Liver (tissue), 9 donors: ENCODE measurements around the gene GPX7. TPM values are rescaled to one million over a fixed set of nuclear protein-coding genes. Genes with fewer than 3 reads are reported as not detected.

Experiments used
- DNase-seq: peaks from one replicate; pipeline ENCODE4 v3.0.0-alpha.2; 2017; ENCODE audit warnings: low spot score
- H3K27ac ChIP-seq, 2 donors: one replicate each; pipeline ENCODE4 v1.7.0; 2013; ENCODE audit warnings: inconsistent platforms in 2 of 2, low read length in 2 of 2, control low read depth in 1 of 2, low read depth in 1 of 2, mild to moderate bottlenecking in 1 of 2
- H3K27me3 ChIP-seq, 4 donors: one replicate each; pipeline versions ENCODE4 v1.6.1 to v1.7.0; 2013; ENCODE audit warnings: low read length in 3 of 4, inconsistent platforms in 1 of 4, mild to moderate bottlenecking in 1 of 4, moderate library complexity in 1 of 4; ENCODE audit not compliant: control insufficient read depth in 4 of 4, insufficient read depth in 4 of 4
- H3K36me3 ChIP-seq, 4 donors: one replicate each; pipeline versions ENCODE4 v1.6.1 to v1.7.0; 2013; ENCODE audit warnings: low read length in 3 of 4, mild to moderate bottlenecking in 3 of 4, low read depth in 1 of 4, moderate library complexity in 1 of 4; ENCODE audit not compliant: control insufficient read depth in 4 of 4, insufficient read depth in 3 of 4
- H3K4me1 ChIP-seq, 4 donors: one replicate each; pipeline versions ENCODE4 v1.6.1 to v1.7.0; 2013; ENCODE audit warnings: low read length in 3 of 4, mild to moderate bottlenecking in 3 of 4, moderate library complexity in 1 of 4; ENCODE audit not compliant: control insufficient read depth in 4 of 4, insufficient read depth in 4 of 4
- H3K4me3 ChIP-seq, 3 donors: one replicate each; pipeline versions ENCODE4 v1.6.1 to v1.7.0; 2013; ENCODE audit warnings: low read length in 3 of 3, control low read depth in 1 of 3, low read depth in 1 of 3, mild to moderate bottlenecking in 1 of 3
- H3K9ac ChIP-seq, 2 donors: one replicate each; pipeline ENCODE4 v1.7.0; 2013; ENCODE audit warnings: low read length in 2 of 2, mild to moderate bottlenecking in 2 of 2, moderate library complexity in 2 of 2, control low read depth in 1 of 2, low read depth in 1 of 2
- H3K9me3 ChIP-seq, 4 donors: one replicate each; pipeline versions ENCODE4 v1.6.1 to v1.7.0; 2013; ENCODE audit warnings: low read length in 3 of 4; ENCODE audit not compliant: control insufficient read depth in 4 of 4
- EGR1 ChIP-seq, 2 donors: IDR thresholded peaks; 2 replicates each; pipeline ENCODE4 v1.6.1; 2016 to 2018; ENCODE audit warnings: antibody characterized with exemption in 2 of 2, low read depth in 2 of 2
- FOXA2 ChIP-seq: IDR thresholded peaks from 2 replicates; pipeline ENCODE4 v1.6.1; 2016; ENCODE audit warnings: antibody characterized with exemption
- GABPA ChIP-seq, 2 donors: IDR thresholded peaks in 1 of 2; conservative IDR thresholded peaks in 1 of 2; 2 replicates each; pipeline ENCODE4 v1.6.1; 2016; ENCODE audit warnings: antibody characterized with exemption in 2 of 2, mild to moderate bottlenecking in 1 of 2, moderate library complexity in 1 of 2
- HNF4G ChIP-seq: IDR thresholded peaks from 2 replicates; pipeline ENCODE4 v1.6.1; 2016; ENCODE audit warnings: antibody characterized with exemption
- MAX ChIP-seq: IDR thresholded peaks from 2 replicates; pipeline ENCODE4 v1.6.1; 2016; ENCODE audit warnings: antibody characterized with exemption
- NR2F2 ChIP-seq: IDR thresholded peaks from 2 replicates; pipeline ENCODE4 v1.6.1; 2016; ENCODE audit warnings: antibody characterized with exemption
- REST ChIP-seq: IDR thresholded peaks from 2 replicates; pipeline ENCODE4 v1.6.1; 2016; ENCODE audit warnings: antibody characterized with exemption, mild to moderate bottlenecking
- RXRA ChIP-seq, 2 donors: IDR thresholded peaks; 2 replicates each; pipeline ENCODE4 v1.6.1; 2017 to 2018; ENCODE audit warnings: antibody characterized with exemption in 2 of 2, mild to moderate bottlenecking in 1 of 2
- SP1 ChIP-seq: IDR thresholded peaks from 2 replicates; pipeline ENCODE4 v1.6.1; 2018; ENCODE audit warnings: antibody characterized with exemption, mild to moderate bottlenecking
- TAF1 ChIP-seq: conservative IDR thresholded peaks from 2 replicates; pipeline ENCODE4 v1.6.1; 2016; ENCODE audit warnings: antibody characterized with exemption, mild to moderate bottlenecking
- YY1 ChIP-seq: IDR thresholded peaks from 2 replicates; pipeline ENCODE4 v1.6.1; 2016; ENCODE audit warnings: antibody characterized with exemption, mild to moderate bottlenecking
- ZBTB33 ChIP-seq: IDR thresholded peaks from 2 replicates; pipeline ENCODE4 v1.6.1; 2016; ENCODE audit warnings: antibody characterized with exemption
- WGBS: extraction: QIAGEN DNeasy Blood & Tissue Kit; methylation state at CpG from one replicate; pipeline ENCODE4 v1.1.7; 2013; 5-methylcytosine and 5-hydroxymethylcytosine counted together
- polyA plus RNA-seq, 2 donors: library from polyadenylated mRNA; stranded (reverse) in 1 of 2; unstranded in 1 of 2; fragments of 200-250 nt in 1 of 2; fragments of >200 nt in 1 of 2; fragmentation: Nextera tagmentation in 1 of 2; extraction: Ambion mirVana in 1 of 2; gene quantifications; one replicate each; pipeline versions ENCODE4 v1.2.1 to v1.2.3, GENCODE V29; 2013 to 2015
- total RNA-seq, 2 donors: library from RNA; depleted of rRNA; stranded (reverse); fragments of >200 nt; gene quantifications; one replicate each; pipeline ENCODE4 v1.2.3, GENCODE V29; 2014
- donor health status: healthy.
- donor health status: healthy.
- donor health status: healthy.
- donor health status: healthy.
- donor health status: healthy.

Gene GPX7
- total and polyA plus RNA-seq, 4 donors, result 3.9 to 33.0 (median 5.8) TPM

GRCh38 chr1:52623812-52624211, 21.6 kb downstream of the GPX7 start:
- Histone ChIP-seq H3K9ac (no peak overlapping the region), H3K27me3 (no peaks in the 10 kb centered on the region), H3K4me3 (no peak overlapping the region), H3K27ac (no peak overlapping the region), H3K4me1 (no peaks in the 10 kb centered on the region), H3K9me3 (peaks cover 0 to 5% (median 3%) of the 10 kb centered on the region in 4 donors), H3K36me3 (no peaks in the 10 kb centered on the region)
- no peak for TF ChIP-seq RXRA (IDR thresholded peaks at IDR 0.05)
- TF ChIP-seq FOXA2, result no peak
- no peak for TF ChIP-seq TAF1
- no peak for TF ChIP-seq MAX
- 93% methylated on average over 3 of the region's 3 CpGs for WGBS
- no peak for DNase-seq

- no peak for DNase-seq
- Histone ChIP-seq H3K9ac (no peak overlapping the region), H3K9me3 (peaks cover 0 to 3% (median 1%) of the 10 kb centered on the region in 4 donors), H3K27me3 (no peaks in the 10 kb centered on the region), H3K4me3 (no peak overlapping the region), H3K27ac (no peak overlapping the region), H3K36me3 (no peaks in the 10 kb centered on the region), H3K4me1 (no peaks in the 10 kb centered on the region)
- TF ChIP-seq YY1 (no peak), HNF4G (no peak), ZBTB33 (no peak)
- 90% methylated on average over 2 of the region's 2 CpGs for WGBS
Measured at GRCh38 chr1:52627028-52627427, 24.9 kb downstream of the GPX7 start.

DNA sequence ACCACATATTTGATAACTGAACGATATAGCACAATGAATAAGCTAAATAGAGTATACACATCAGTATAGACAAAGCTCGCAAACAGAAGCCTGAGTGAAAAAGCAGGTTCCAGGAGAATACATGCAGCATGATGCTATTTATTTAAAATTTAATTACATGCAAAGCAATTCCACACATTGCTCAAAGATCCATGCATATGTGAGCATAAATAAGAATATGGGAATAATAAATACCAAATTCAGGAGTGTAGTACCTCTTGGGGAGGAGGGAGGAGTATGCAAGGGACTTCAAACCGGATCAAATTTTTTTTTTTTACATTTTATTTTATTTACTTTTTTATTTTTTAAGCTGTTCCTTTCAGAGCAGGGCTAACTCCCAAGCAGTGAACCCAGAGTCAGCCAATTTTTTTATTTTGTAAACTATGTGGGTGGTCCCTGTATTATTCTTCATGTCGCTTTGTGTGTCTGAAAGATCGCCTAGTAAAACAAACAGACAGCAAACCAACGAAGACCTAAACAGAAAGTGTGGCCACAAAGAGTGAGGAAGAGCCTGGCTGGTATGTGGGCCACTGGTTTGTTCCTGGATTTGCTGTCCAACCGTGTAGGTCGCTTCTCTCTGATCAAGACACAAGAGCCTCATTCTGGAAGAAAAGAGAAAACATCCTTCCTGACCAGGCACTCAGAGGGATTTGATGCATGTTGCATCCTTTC, 26.6 kb downstream of the GPX7 start:
- no peak for TF ChIP-seq RXRA (IDR thresholded peaks at IDR 0.05)
- no peak for TF ChIP-seq HNF4G
- no peak for TF ChIP-seq FOXA2
- no peak for DNase-seq
- peaks cover 0 to 4% (median 0%) of the 10 kb centered on the region in 4 donors for H3K27me3 ChIP-seq
- WGBS, result 80% methylated on average over 8 of the region's 8 CpGs
- H3K4me1 ChIP-seq, result peaks cover 0 to 5% (median 2%) of the 10 kb centered on the region in 4 donors
- H3K27ac ChIP-seq, result no peak overlapping the region
- H3K9me3 ChIP-seq, result no peaks in the 10 kb centered on the region
- no peak overlapping the region for H3K4me3 ChIP-seq
- H3K36me3 ChIP-seq, result no peaks in the 10 kb centered on the region
- H3K9ac ChIP-seq, result no peak overlapping the region

GRCh38 chr1:52629325-52629643, 27.1 kb downstream of the GPX7 start:
- Histone ChIP-seq H3K9me3 (no peaks in the 10 kb centered on the region), H3K4me1 (peaks cover 0 to 5% (median 2%) of the 10 kb centered on the region in 4 donors), H3K27ac (no peak overlapping the region), H3K4me3 (no peak overlapping the region), H3K36me3 (no peaks in the 10 kb centered on the region), H3K9ac (no peak overlapping the region), H3K27me3 (peaks cover 0 to 6% (median 0%) of the 10 kb centered on the region in 4 donors)
- TF ChIP-seq NR2F2, result no peak
- TF ChIP-seq YY1, result no peak
- TF ChIP-seq EGR1 (IDR thresholded peaks at IDR 0.05; ENCODE audit: low read depth in 2 of 2), result no peak
- TF ChIP-seq HNF4G, result no peak
- no peak for TF ChIP-seq GABPA (IDR thresholded peaks at IDR 0.05 in 1 of 2, conservative IDR thresholded peaks at IDR 0.05 in 1 of 2)
- no peak for TF ChIP-seq ZBTB33
- TF ChIP-seq REST, result no peak
- TF ChIP-seq SP1, result no peak
- DNase-seq, result no peak
- WGBS, result 74% methylated on average over 7 of the region's 7 CpGs
